Endodermal cell (in vitro differentiated cells): ENCODE measurements around the gene RNASE11. TPM values are rescaled to one million over a fixed set of nuclear protein-coding genes. Genes with fewer than 3 reads are reported as not detected.
A peak's percentile ranks its signal among the peaks of the same experiment; 100 is the strongest.

ENCODE experiments used
- DNase-seq: peaks from one replicate; pipeline ENCODE4 v3.0.0-alpha.2; 2017
- H3K27ac ChIP-seq: 2 replicates; pipeline ENCODE4 v1.5.1; 2013; ENCODE audit warnings: mild to moderate bottlenecking, low read depth, low read length, moderate library complexity
- H3K27me3 ChIP-seq: 2 replicates; pipeline ENCODE4 v1.6.1; 2013; ENCODE audit warnings: mild to moderate bottlenecking, low read length, moderate library complexity; ENCODE audit not compliant: insufficient read depth, control insufficient read depth, poor library complexity, severe bottlenecking
- H3K36me3 ChIP-seq: 2 replicates; pipeline ENCODE4 v1.7.0; 2013; ENCODE audit warnings: mild to moderate bottlenecking, low read length, moderate library complexity; ENCODE audit not compliant: control insufficient read depth, insufficient read depth
- H3K4me1 ChIP-seq: one replicate; pipeline ENCODE4 v1.7.0; 2013; ENCODE audit warnings: low read length; ENCODE audit not compliant: control insufficient read depth, insufficient read depth
- H3K4me3 ChIP-seq: 2 replicates; pipeline ENCODE4 v1.5.1; 2013; ENCODE audit warnings: mild to moderate bottlenecking, low read length, moderate library complexity
- H3K9ac ChIP-seq: 2 replicates; pipeline ENCODE4 v1.6.1; 2013; ENCODE audit warnings: mild to moderate bottlenecking, low read length, moderate library complexity; ENCODE audit not compliant: poor library complexity, severe bottlenecking; ENCODE audit errors: extremely low read depth
- H3K9me3 ChIP-seq: 2 replicates; pipeline ENCODE4 v1.6.1; 2013; ENCODE audit warnings: mild to moderate bottlenecking, low read length, moderate library complexity; ENCODE audit not compliant: control insufficient read depth
- H3K27ac Mint-ChIP-seq: 2 replicates; pipeline ENCODE4 v1.8.0; 2020; ENCODE audit warnings: mixed read lengths
- H3K27me3 Mint-ChIP-seq: 2 replicates; pipeline ENCODE4 v1.8.0; 2021; ENCODE audit warnings: mild to moderate bottlenecking, mixed read lengths; ENCODE audit not compliant: insufficient read depth
- H3K36me3 Mint-ChIP-seq: 2 replicates; pipeline ENCODE4 v1.8.0; 2020; ENCODE audit warnings: low read depth, mixed read lengths
- H3K4me1 Mint-ChIP-seq: 2 replicates; pipeline ENCODE4 v1.8.0; 2020; ENCODE audit warnings: mixed read lengths
- H3K4me3 Mint-ChIP-seq: 2 replicates; pipeline ENCODE4 v1.8.0; 2020; ENCODE audit warnings: mild to moderate bottlenecking, moderate library complexity, mixed read lengths
- H3K9me3 Mint-ChIP-seq: 2 replicates; pipeline ENCODE4 v1.8.0; 2020; ENCODE audit warnings: mild to moderate bottlenecking, mixed read lengths
- WGBS, 2 experiments: methylation state at CpG; one replicate each; pipeline versions ENCODE4 v1.1.5 to v1.1.7; 2013; ENCODE audit warnings: missing lambda C conversion rate in 2 of 2, mixed read lengths in 1 of 2; ENCODE audit not compliant: insufficient coverage in 1 of 2, insufficient read length in 1 of 2; 5-methylcytosine and 5-hydroxymethylcytosine counted together
- total RNA-seq, 2 donors: library from RNA; stranded (reverse); fragmentation: NEBNext Ultra II Directional in 1 of 2; extraction: Animal tissue kit (Norgen Biotek cat#: 25700) in 1 of 2; gene quantifications; 2 replicates in 1 of 2; 3 replicates in 1 of 2; pipeline ENCODE4 v1.2.1, GENCODE V29; 2021
- TF ChIP-seq, protein P1 (sequence below): fragments of 200-600 bp; sonication (generic); conservative IDR thresholded peaks from 2 replicates; pipeline ENCODE4 v1.5.0; 2021; ENCODE audit warnings: antibody characterized with exemption, mild to moderate bottlenecking

Gene RNASE11
- total RNA-seq, 2 donors from 2014 or later = not detected

DNA sequence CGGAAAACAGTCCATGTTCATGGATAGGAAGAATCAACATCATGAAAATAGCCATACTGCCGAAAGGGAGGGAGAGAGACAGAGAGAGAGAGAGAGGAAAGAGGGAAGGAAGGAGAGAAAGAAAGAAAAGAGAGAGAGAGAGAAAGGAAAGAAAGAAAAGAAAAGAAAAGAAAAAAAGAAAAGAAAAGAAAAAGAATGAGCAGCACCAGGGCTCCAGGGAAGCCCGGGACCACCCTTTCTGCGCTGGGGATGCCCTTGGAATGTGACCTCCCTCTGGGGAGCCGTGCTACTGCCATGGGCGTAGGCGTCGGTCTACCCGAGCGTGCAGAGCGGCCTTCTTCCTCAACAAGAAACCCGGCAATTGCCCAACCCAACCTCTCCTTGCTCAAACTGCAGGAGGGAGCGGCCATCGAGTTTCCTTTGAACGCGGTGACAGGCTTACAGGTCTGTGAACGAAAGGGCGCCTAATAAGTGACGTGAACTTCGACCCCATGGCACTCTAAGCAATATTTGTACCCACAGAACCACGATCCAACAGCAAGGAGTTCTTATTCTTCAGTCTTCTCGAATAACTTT is 36.8 kb upstream of the RNASE11 start:
- Histone ChIP-seq H3K4me3 (peak overlapping the region; percentile 93), H3K4me1 (no peaks in the 10 kb centered on the region), H3K9ac (peak overlapping the region; percentile 12), H3K36me3 (no peaks in the 10 kb centered on the region), H3K9me3 (no peaks in the 10 kb centered on the region), H3K27me3 (no peaks in the 10 kb centered on the region), H3K27ac (no peak overlapping the region)
- Mint-ChIP-seq H3K4me3 (peak overlapping the region; percentile 76), H3K27ac (peak overlapping the region; percentile 14), H3K36me3 (no peaks in the 10 kb centered on the region), H3K4me1 (peaks cover 29% of the 10 kb centered on the region), H3K27me3 (peaks cover 53% of the 10 kb centered on the region), H3K9me3 (no peaks in the 10 kb centered on the region)
- 6 to 10% methylated on average over 16 to 22 of the region's 22 CpGs for WGBS, 2 experiments
- TF ChIP-seq, protein P1, sequence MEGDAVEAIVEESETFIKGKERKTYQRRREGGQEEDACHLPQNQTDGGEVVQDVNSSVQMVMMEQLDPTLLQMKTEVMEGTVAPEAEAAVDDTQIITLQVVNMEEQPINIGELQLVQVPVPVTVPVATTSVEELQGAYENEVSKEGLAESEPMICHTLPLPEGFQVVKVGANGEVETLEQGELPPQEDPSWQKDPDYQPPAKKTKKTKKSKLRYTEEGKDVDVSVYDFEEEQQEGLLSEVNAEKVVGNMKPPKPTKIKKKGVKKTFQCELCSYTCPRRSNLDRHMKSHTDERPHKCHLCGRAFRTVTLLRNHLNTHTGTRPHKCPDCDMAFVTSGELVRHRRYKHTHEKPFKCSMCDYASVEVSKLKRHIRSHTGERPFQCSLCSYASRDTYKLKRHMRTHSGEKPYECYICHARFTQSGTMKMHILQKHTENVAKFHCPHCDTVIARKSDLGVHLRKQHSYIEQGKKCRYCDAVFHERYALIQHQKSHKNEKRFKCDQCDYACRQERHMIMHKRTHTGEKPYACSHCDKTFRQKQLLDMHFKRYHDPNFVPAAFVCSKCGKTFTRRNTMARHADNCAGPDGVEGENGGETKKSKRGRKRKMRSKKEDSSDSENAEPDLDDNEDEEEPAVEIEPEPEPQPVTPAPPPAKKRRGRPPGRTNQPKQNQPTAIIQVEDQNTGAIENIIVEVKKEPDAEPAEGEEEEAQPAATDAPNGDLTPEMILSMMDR = no peak
- peak; percentile 91 for DNase-seq

DNA sequence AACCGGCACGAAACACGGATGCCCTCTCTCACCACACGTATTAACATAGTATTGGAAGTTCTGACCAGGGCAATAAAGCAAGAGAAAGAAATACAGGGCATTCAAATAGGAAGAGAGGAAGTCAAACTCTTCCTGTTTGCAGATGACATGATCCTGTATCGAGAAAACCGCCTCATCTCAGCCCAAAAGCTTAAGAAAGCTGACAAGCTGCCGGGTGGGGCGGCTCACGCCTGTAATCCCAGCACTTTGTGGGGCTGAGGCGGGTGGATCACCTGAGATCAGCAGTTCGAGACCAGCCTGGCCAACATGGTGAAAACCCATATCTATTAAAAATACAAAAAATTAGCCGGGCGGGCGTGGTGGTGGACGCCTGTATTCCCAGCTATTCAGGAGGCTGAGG is 36.0 kb upstream of the RNASE11 start:
- Histone ChIP-seq H3K27me3 (no peaks in the 10 kb centered on the region), H3K9ac (no peak overlapping the region), H3K4me3 (no peak overlapping the region), H3K9me3 (no peaks in the 10 kb centered on the region), H3K36me3 (no peaks in the 10 kb centered on the region), H3K4me1 (no peaks in the 10 kb centered on the region), H3K27ac (no peak overlapping the region)
- H3K9me3 Mint-ChIP-seq = no peaks in the 10 kb centered on the region
- 89 to 92% methylated on average over 11 to 15 of the region's 15 CpGs for WGBS, 2 experiments
- no peaks in the 10 kb centered on the region for H3K36me3 Mint-ChIP-seq
- TF ChIP-seq, protein P1 = no peak
- peak; percentile 58 for DNase-seq
- H3K4me3 Mint-ChIP-seq = peak overlapping the region; percentile 76
- peaks cover 47% of the 10 kb centered on the region for H3K27me3 Mint-ChIP-seq
- H3K27ac Mint-ChIP-seq = no peak overlapping the region
- peaks cover 29% of the 10 kb centered on the region for H3K4me1 Mint-ChIP-seq

DNA sequence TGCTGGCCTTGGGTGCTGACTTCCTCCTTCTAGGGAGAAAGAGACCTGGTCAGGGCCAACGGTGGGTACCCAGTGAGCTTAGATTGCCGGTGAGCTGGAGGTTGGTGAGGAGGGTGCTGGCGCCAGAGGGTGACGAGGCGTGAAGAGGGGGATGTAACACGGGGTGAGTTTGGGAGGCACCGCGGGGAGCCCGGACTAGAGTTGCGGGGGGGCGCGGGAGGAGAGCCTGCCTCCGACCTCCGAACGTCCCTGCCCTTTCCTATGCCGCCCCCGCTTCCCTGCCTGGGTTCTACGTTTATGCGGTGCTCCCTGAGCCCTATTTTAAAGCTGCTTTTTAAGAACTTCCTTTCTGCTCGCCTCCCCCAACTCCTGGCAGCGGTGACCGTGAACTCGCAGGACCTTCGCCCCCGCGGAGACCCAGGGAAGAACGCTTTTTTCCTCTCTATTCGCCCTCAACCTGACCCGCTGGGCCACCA is 35.1 kb upstream of the RNASE11 start:
- Mint-ChIP-seq H3K36me3 (no peaks in the 10 kb centered on the region), H3K27me3 (peaks cover 38% of the 10 kb centered on the region), H3K4me1 (peaks cover 20% of the 10 kb centered on the region), H3K27ac (no peak overlapping the region), H3K4me3 (peak overlapping the region; percentile 76), H3K9me3 (no peaks in the 10 kb centered on the region)
- 65 to 78% methylated on average over 21 to 29 of the region's 29 CpGs for WGBS, 2 experiments
- Histone ChIP-seq H3K4me1 (no peaks in the 10 kb centered on the region), H3K9me3 (no peaks in the 10 kb centered on the region), H3K9ac (no peak overlapping the region), H3K27me3 (no peaks in the 10 kb centered on the region), H3K36me3 (no peaks in the 10 kb centered on the region), H3K27ac (no peak overlapping the region), H3K4me3 (no peak overlapping the region)
- DNase-seq = peak; percentile 57
- TF ChIP-seq, protein P1 = no peak
